HEK293 (cell line): ENCODE data around the gene GPR63.

Experiments
- FEZF1 ChIP-seq: fragments of 450-650 bp; formaldehyde crosslinking; IDR thresholded peaks from 2 replicates; pipeline ENCODE4 v1.5.1; 2016; ENCODE audit warnings: missing biosample characterization, missing genetic modification characterization
- GLI4 ChIP-seq: fragments of 450-650 bp; formaldehyde crosslinking; IDR thresholded peaks from 2 replicates; pipeline ENCODE4 v1.5.1; 2016; ENCODE audit warnings: missing biosample characterization, missing genetic modification characterization
- IKZF3 ChIP-seq: fragments of 450-650 bp; IDR thresholded peaks from 2 replicates; pipeline ENCODE4 v1.5.0; 2018; ENCODE audit warnings: missing biosample characterization, mild to moderate bottlenecking, missing genetic modification characterization, moderate library complexity
- KLF16 ChIP-seq: fragments of 450-650 bp; formaldehyde crosslinking; IDR thresholded peaks from 2 replicates; pipeline ENCODE4 v1.5.1; 2017; ENCODE audit warnings: missing biosample characterization, missing genetic modification characterization
- KLF8 ChIP-seq: fragments of 450-650 bp; formaldehyde crosslinking; IDR thresholded peaks from 2 replicates; pipeline ENCODE4 v1.5.1; 2016; ENCODE audit warnings: missing biosample characterization, missing genetic modification characterization
- RBAK ChIP-seq: fragments of 450-650 bp; formaldehyde crosslinking; IDR thresholded peaks from 2 replicates; pipeline ENCODE4 v1.5.1; 2016; ENCODE audit warnings: missing biosample characterization, missing genetic modification characterization
- SP2 ChIP-seq: fragments of 450-650 bp; formaldehyde crosslinking; IDR thresholded peaks from 2 replicates; pipeline ENCODE4 v1.5.1; 2016; ENCODE audit warnings: missing biosample characterization, missing genetic modification characterization
- SP3 ChIP-seq: fragments of 450-650 bp; formaldehyde crosslinking; IDR thresholded peaks from 2 replicates; pipeline ENCODE4 v1.5.1; 2016; ENCODE audit warnings: missing biosample characterization, missing genetic modification characterization
- WT1 ChIP-seq: fragments of 450-650 bp; formaldehyde crosslinking; IDR thresholded peaks from 2 replicates; pipeline ENCODE4 v1.5.1; 2016; ENCODE audit warnings: missing biosample characterization, missing genetic modification characterization
- ZBTB8A ChIP-seq: fragments of 450-650 bp; formaldehyde crosslinking; IDR thresholded peaks from 2 replicates; pipeline ENCODE4 v1.5.1; 2016; ENCODE audit warnings: missing biosample characterization, missing genetic modification characterization
- ZEB2 ChIP-seq: fragments of 450-650 bp; formaldehyde crosslinking; IDR thresholded peaks from 2 replicates; pipeline ENCODE4 v1.5.1; 2016; ENCODE audit warnings: missing biosample characterization, missing genetic modification characterization
- ZNF133 ChIP-seq: fragments of 450-650 bp; formaldehyde crosslinking; IDR thresholded peaks from 2 replicates; pipeline ENCODE4 v1.5.1; 2016; ENCODE audit warnings: missing biosample characterization, missing genetic modification characterization
- ZNF157 ChIP-seq: fragments of 450-650 bp; formaldehyde crosslinking; IDR thresholded peaks from 2 replicates; pipeline ENCODE4 v1.5.1; 2016; ENCODE audit warnings: missing biosample characterization, missing genetic modification characterization
- ZNF211 ChIP-seq: fragments of 450-650 bp; formaldehyde crosslinking; IDR thresholded peaks from 2 replicates; pipeline ENCODE4 v1.5.1; 2016; ENCODE audit warnings: low read depth, missing biosample characterization, missing genetic modification characterization
- ZNF248 ChIP-seq: fragments of 450-650 bp; formaldehyde crosslinking; IDR thresholded peaks from 2 replicates; pipeline ENCODE4 v1.5.1; 2017; ENCODE audit warnings: missing biosample characterization, missing genetic modification characterization
- ZNF48 ChIP-seq: fragments of 450-650 bp; formaldehyde crosslinking; IDR thresholded peaks from 2 replicates; pipeline ENCODE4 v1.5.1; 2016; ENCODE audit warnings: missing biosample characterization, missing genetic modification characterization
- ZNF571 ChIP-seq: fragments of 450-650 bp; formaldehyde crosslinking; IDR thresholded peaks from 2 replicates; pipeline ENCODE4 v1.5.0; 2017; ENCODE audit warnings: missing biosample characterization, missing genetic modification characterization
- ZNF701 ChIP-seq: fragments of 450-650 bp; formaldehyde crosslinking; IDR thresholded peaks from 2 replicates; pipeline ENCODE4 v1.5.1; 2016; ENCODE audit warnings: missing biosample characterization, missing genetic modification characterization
- ZNF777 ChIP-seq: fragments of 450-650 bp; formaldehyde crosslinking; IDR thresholded peaks from 2 replicates; pipeline ENCODE4 v1.5.1; 2017; ENCODE audit warnings: missing biosample characterization, missing genetic modification characterization, borderline replicate concordance
- ZNF791 ChIP-seq: fragments of 450-650 bp; formaldehyde crosslinking; IDR thresholded peaks from 2 replicates; pipeline ENCODE4 v1.5.1; 2016; ENCODE audit warnings: missing biosample characterization, missing genetic modification characterization
- ZSCAN23 ChIP-seq: fragments of 450-650 bp; formaldehyde crosslinking; IDR thresholded peaks from 2 replicates; pipeline ENCODE4 v1.5.1; 2016; ENCODE audit warnings: missing biosample characterization, missing genetic modification characterization
- ZSCAN30 ChIP-seq: fragments of 450-650 bp; IDR thresholded peaks from 2 replicates; pipeline ENCODE4 v1.5.1; 2018; ENCODE audit warnings: missing biosample characterization, mild to moderate bottlenecking, missing genetic modification characterization, moderate library complexity
- TF ChIP-seq, protein P1 (sequence below): fragments of 450-650 bp; formaldehyde crosslinking; optimal IDR thresholded peaks from 2 replicates; pipeline ENCODE3; 2016; ENCODE audit warnings: missing biosample characterization, mild to moderate bottlenecking, missing genetic modification characterization
- TF ChIP-seq, protein P2 (sequence below): fragments of 450-650 bp; IDR thresholded peaks from 2 replicates; pipeline ENCODE4 v1.5.1; 2018; ENCODE audit warnings: missing biosample characterization, missing genetic modification characterization
- TF ChIP-seq, protein P3 (sequence below): fragments of 450-650 bp; formaldehyde crosslinking; conservative IDR thresholded peaks from 2 replicates; pipeline ENCODE4 v1.5.1; 2016; ENCODE audit warnings: low read depth, missing biosample characterization, missing genetic modification characterization
- TF ChIP-seq, protein P4 (sequence below): fragments of 450-650 bp; formaldehyde crosslinking; IDR thresholded peaks from 2 replicates; pipeline ENCODE4 v1.5.0; 2017; ENCODE audit warnings: missing biosample characterization, missing genetic modification characterization, borderline replicate concordance
- TF ChIP-seq, protein P5 (sequence below): fragments of 450-650 bp; formaldehyde crosslinking; IDR thresholded peaks from 2 replicates; pipeline ENCODE4 v1.5.1; 2016; ENCODE audit warnings: missing biosample characterization, missing genetic modification characterization

Gene GPR63

DNA sequence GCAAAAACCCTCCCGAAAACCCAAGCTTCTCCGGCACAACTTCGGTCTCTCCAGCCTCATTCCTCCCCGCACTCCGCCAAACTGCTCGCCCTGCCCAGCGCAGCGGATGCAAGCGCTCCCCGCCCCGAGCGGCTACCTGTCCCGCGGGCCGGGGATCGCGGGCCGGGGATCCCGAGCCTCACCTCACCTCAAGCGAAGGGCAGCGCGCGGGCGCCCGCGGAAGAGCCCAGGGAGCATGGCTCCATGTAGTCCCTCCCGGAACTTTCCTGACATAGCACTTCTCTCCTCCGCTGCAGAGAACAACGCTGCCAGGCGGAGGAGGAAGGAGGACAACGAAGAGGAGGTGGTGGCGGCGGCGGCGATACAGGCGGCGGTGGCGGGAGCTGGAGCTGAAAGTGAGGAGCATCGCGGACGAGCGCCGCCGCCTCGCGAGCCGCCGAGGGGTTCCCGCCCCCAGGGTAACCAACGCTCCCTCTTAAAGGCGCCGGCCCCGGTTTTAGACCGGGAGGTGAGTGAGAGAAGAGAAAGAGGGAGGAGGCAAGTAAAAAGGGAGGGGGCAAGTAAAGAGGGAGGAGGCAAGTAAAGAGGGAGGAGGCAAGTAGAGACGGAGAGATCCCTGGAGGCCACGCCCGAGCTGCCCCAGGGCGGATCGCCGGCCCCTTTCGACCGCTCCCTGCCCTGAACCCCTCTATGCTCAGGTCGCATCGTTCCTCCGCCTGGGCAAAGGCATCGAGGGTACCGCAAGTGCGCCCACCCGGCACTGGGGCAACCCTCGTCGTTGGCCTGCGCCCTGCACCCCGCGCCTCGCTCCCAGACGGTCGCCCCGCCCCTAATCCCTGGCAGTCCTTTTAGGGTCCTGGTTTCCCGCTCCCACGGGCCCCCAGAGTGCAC, at the start of gene GPR63 (continued):
- TF ChIP-seq SP2 (tag by site-specific recombination), result peak; percentile 50
- TF ChIP-seq RBAK (tag by site-specific recombination), result no peak
- TF ChIP-seq ZNF211 (tag by site-specific recombination), result no peak
- TF ChIP-seq, protein P1, sequence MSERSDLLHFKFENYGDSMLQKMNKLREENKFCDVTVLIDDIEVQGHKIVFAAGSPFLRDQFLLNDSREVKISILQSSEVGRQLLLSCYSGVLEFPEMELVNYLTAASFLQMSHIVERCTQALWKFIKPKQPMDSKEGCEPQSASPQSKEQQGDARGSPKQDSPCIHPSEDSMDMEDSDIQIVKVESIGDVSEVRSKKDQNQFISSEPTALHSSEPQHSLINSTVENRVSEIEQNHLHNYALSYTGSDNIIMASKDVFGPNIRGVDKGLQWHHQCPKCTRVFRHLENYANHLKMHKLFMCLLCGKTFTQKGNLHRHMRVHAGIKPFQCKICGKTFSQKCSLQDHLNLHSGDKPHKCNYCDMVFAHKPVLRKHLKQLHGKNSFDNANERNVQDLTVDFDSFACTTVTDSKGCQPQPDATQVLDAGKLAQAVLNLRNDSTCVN (tag by site-specific recombination), result peak; percentile 96
- no peak for TF ChIP-seq GLI4
- TF ChIP-seq ZNF248, result no peak
- no peak for TF ChIP-seq ZNF791
- no peak; the same call in none of the 2 replicates for TF ChIP-seq ZSCAN30
- TF ChIP-seq, protein P2, sequence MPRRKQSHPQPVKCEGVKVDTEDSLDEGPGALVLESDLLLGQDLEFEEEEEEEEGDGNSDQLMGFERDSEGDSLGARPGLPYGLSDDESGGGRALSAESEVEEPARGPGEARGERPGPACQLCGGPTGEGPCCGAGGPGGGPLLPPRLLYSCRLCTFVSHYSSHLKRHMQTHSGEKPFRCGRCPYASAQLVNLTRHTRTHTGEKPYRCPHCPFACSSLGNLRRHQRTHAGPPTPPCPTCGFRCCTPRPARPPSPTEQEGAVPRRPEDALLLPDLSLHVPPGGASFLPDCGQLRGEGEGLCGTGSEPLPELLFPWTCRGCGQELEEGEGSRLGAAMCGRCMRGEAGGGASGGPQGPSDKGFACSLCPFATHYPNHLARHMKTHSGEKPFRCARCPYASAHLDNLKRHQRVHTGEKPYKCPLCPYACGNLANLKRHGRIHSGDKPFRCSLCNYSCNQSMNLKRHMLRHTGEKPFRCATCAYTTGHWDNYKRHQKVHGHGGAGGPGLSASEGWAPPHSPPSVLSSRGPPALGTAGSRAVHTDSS (tag by site-specific recombination), result no peak; the same call in 1 of the 2 replicates
- no peak for TF ChIP-seq KLF16
- TF ChIP-seq, protein P3, sequence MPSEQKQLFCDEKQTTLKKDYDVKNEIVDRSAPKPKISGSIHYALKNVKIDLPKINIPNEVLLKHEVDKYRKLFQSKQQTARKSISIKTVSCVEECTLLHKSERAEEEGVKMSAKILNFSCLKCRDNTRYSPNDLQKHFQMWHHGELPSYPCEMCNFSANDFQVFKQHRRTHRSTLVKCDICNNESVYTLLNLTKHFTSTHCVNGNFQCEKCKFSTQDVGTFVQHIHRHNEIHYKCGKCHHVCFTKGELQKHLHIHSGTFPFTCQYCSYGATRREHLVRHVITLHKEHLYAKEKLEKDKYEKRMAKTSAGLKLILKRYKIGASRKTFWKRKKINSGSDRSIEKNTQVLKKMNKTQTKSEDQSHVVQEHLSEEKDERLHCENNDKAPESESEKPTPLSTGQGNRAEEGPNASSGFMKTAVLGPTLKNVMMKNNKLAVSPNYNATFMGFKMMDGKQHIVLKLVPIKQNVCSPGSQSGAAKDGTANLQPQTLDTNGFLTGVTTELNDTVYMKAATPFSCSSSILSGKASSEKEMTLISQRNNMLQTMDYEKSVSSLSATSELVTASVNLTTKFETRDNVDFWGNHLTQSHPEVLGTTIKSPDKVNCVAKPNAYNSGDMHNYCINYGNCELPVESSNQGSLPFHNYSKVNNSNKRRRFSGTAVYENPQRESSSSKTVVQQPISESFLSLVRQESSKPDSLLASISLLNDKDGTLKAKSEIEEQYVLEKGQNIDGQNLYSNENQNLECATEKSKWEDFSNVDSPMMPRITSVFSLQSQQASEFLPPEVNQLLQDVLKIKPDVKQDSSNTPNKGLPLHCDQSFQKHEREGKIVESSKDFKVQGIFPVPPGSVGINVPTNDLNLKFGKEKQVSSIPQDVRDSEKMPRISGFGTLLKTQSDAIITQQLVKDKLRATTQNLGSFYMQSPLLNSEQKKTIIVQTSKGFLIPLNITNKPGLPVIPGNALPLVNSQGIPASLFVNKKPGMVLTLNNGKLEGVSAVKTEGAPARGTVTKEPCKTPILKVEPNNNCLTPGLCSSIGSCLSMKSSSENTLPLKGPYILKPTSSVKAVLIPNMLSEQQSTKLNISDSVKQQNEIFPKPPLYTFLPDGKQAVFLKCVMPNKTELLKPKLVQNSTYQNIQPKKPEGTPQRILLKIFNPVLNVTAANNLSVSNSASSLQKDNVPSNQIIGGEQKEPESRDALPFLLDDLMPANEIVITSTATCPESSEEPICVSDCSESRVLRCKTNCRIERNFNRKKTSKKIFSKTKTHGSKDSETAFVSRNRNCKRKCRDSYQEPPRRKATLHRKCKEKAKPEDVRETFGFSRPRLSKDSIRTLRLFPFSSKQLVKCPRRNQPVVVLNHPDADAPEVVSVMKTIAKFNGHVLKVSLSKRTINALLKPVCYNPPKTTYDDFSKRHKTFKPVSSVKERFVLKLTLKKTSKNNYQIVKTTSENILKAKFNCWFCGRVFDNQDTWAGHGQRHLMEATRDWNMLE (tag by site-specific recombination), result no peak
- TF ChIP-seq FEZF1, result no peak
- TF ChIP-seq, protein P4, sequence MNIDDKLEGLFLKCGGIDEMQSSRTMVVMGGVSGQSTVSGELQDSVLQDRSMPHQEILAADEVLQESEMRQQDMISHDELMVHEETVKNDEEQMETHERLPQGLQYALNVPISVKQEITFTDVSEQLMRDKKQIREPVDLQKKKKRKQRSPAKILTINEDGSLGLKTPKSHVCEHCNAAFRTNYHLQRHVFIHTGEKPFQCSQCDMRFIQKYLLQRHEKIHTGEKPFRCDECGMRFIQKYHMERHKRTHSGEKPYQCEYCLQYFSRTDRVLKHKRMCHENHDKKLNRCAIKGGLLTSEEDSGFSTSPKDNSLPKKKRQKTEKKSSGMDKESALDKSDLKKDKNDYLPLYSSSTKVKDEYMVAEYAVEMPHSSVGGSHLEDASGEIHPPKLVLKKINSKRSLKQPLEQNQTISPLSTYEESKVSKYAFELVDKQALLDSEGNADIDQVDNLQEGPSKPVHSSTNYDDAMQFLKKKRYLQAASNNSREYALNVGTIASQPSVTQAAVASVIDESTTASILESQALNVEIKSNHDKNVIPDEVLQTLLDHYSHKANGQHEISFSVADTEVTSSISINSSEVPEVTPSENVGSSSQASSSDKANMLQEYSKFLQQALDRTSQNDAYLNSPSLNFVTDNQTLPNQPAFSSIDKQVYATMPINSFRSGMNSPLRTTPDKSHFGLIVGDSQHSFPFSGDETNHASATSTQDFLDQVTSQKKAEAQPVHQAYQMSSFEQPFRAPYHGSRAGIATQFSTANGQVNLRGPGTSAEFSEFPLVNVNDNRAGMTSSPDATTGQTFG (tag by site-specific recombination), result no peak
- no peak for TF ChIP-seq ZNF701
- TF ChIP-seq ZBTB8A (tag by site-specific recombination), result peak; percentile 58
- TF ChIP-seq IKZF3, result no peak
- TF ChIP-seq ZNF48 (tag by site-specific recombination), result no peak
- no peak for TF ChIP-seq ZNF157
- TF ChIP-seq ZNF777 (tag by site-specific recombination), result no peak
- peak; percentile 61; the same call in 1 of the 2 replicates for TF ChIP-seq ZEB2 (tag by site-specific recombination)
- TF ChIP-seq KLF8 (tag by site-specific recombination), result peak; percentile 65
- no peak for TF ChIP-seq ZNF133
- TF ChIP-seq WT1 (tag by site-specific recombination), result peak; percentile 57; the same call in 1 of the 2 replicates
- TF ChIP-seq, protein P5, sequence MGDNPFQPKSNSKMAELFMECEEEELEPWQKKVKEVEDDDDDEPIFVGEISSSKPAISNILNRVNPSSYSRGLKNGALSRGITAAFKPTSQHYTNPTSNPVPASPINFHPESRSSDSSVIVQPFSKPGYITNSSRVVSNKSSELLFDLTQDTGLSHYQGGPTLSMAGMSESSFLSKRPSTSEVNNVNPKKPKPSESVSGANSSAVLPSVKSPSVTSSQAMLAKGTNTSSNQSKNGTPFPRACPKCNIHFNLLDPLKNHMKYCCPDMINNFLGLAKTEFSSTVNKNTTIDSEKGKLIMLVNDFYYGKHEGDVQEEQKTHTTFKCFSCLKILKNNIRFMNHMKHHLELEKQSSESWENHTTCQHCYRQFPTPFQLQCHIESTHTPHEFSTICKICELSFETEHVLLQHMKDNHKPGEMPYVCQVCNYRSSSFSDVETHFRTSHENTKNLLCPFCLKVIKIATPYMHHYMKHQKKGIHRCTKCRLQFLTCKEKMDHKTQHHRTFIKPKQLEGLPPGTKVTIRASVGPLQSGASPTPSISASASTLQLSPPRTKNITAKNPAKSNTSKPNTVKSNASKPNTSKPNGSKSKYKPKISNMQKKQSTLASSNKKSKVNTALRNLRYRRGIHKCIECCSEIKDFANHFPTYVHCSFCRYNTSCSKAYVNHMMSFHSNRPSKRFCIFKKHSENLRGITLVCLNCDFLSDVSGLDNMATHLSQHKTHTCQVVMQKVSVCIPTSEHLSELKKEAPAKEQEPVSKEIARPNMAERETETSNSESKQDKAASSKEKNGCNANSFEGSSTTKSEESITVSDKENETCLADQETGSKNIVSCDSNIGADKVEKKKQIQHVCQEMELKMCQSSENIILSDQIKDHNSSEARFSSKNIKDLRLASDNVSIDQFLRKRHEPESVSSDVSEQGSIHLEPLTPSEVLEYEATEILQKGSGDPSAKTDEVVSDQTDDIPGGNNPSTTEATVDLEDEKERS (tag by site-specific recombination), result no peak
- TF ChIP-seq ZSCAN23 (tag by site-specific recombination), result 0 out of 2 replicates have a peak, but pooled peaks have one; percentile 15
- TF ChIP-seq ZNF571 (tag by site-specific recombination), result no peak
- peak; percentile 89 for TF ChIP-seq SP3 (tag by site-specific recombination)
